Myocyte (in vitro differentiated cells): ENCODE data around the gene ITGA11. TPM values are rescaled to one million over a fixed set of nuclear protein-coding genes. Genes with fewer than 3 reads are reported as not detected.
A peak's percentile ranks its signal among the peaks of the same experiment; 100 is the strongest.

Experiments used
- DNase-seq: peaks from one replicate; pipeline ENCODE4 v3.0.0-alpha.2; 2012; ENCODE audit warnings: low read depth
- total RNA-seq: library from RNA; depleted of rRNA; stranded (reverse); fragments of >200 nt; gene quantifications from 2 replicates; pipeline ENCODE4 v1.2.3, GENCODE V29; 2014

Gene ITGA11
- total RNA-seq, 1 donor from 2014 or later: 29.2 TPM

- DNase-seq: no peak
Measured at GRCh38 chr15:68276668-68277067, 155.3 kb downstream of the ITGA11 start.

DNA sequence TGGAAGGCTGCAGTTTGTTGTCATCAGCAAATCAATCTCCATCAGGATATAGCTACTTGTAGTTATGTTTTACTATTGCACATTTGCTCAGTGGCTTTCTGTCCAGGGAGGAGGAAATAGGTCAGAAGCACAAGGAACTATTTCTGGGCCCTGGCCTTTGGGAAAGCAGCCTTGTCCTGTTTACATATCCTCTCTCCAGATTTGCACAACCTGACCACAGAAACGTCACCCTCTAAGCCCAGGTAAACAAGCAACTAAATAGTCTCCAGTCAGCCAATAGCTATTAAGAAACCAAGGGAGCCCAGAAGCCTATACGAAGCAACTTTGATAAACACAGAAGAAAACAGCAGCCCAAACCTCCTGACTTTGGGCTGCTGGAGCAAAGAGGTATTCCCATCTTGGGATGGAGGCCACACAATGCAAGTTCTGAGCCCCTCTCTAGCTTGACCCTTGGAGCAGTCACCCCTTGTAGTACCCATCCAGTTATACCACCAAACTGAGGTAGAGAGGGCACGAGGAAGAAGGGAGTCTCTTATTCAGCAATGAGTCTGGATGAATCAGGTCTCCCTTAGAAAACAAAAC lies 156.7 kb downstream of the ITGA11 start:
- DNase-seq: no peak

- DNase-seq: no peak
Measured at GRCh38 chr15:68274201-68274848, 157.6 kb downstream of the ITGA11 start.

DNA sequence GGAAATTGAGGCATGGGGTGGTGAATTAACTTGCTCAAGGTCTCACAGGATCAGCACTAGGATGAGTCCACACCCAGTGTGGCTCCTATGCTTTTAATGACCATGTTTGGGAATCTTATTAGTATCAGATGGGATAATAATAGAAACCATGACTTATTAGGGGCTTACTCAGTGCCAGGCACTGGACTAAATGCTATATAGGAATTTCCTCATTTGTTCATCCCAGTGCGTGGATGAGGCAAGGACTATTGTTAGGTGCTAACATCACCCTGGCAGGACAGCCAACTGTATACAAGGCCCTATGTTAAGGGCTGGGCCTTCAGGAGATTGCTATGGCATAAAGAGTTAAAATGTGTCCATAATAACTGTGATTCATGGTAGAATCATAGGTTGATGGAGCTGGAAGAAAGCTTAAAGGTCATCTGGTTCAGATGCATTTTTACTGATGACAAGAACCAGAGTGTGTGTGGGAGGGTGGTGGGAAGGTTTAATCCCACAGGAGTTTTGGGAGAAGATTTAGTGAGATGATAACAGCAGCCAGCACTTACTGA lies 159.2 kb downstream of the ITGA11 start:
- peak; percentile 44 for DNase-seq

DNA sequence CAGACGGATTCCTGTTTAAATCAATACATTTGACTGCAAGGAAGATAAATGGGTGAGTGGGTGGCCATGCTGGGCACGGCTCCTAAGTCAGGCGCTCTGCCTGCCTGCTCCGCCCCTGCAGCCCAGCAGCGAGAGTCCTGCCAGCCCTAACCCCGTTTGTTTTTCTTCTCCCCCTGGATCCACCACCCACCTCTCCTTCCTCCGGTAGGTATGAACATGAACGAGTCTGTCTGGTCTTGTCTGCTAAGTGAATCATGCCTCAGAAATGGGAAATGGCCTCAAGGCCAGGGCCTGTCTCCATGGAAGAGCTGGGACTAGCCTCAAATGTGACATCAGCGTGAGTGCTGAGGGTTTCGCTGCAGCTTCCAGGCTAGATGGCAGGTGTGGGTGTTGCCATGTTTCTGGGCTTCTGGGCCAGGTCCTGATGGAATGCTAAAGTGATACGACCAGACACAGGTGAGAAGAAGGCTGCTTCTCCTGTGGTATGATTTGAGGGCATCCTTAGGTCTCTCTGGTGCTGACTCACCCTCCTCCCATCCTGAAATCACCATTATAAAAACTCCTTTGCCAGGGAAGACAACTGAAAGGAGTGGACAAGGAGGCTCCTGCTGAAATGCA lies 160.0 kb downstream of the ITGA11 start:
- peak; percentile 70 for DNase-seq

- DNase-seq: no peak
Measured at GRCh38 chr15:68268405-68268804, 163.6 kb downstream of the ITGA11 start.

- DNase-seq: no peak
Measured at GRCh38 chr15:68265674-68266073, 166.3 kb downstream of the ITGA11 start.

DNA sequence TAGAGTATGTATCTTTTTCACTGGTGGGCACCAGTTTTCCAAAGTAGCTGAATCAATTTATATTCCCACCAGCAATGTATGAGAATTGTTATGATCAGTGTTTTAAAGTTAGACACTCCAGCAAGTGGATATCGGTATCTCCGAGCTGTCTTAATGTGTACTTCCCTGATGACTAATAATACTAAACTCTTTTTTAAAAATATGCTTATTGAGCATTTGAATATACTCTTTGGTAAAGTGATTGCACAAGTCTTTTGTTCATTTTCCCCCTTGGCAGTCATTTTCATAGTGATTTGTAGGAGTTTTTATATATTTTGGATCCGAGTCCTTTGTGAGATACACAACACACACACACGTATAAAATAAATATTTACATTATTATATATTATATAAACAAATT lies 166.9 kb downstream of the ITGA11 start:
- no peak for DNase-seq

- DNase-seq: no peak
Measured at GRCh38 chr15:68264282-68264681, 167.7 kb downstream of the ITGA11 start.

- no peak for DNase-seq
Measured at GRCh38 chr15:68262514-68263356, 169.2 kb downstream of the ITGA11 start.

DNA sequence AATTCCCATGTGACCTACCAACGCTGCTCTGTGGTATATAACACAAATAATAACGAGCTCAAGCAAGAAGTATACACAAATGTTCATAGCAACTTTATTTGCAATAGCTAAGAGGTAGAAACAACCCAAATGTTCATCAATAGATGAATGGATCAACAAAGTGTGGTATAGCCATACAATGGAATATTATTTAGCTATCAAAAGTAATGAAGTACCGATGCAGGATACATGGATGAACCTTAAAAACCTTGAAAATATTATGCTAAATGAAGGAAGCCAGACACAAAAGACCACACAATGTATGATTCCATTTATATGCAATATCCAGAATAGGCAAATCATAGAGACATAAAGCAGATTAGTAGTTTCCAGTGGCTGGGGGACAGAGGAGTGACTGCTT lies 170.0 kb downstream of the ITGA11 start:
- DNase-seq: no peak

DNA sequence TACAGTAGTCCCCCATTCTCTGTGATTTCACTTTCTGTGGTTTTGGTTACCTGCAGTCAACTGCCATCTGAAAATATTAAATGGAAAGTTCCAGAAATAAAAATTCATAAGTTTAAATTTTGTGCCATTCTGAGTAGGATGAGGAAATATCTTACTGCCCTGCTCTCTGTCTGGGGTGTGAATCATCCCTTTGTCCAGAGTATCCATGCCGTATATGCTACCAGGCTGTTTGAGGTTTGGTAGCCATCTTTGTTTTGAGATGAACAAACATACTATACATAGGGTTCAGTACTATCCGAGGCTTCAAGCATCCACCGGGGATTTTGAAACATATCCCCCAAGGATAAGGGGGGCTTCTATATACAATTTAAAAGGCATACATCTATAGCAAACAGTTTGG lies 170.7 kb downstream of the ITGA11 start:
- no peak for DNase-seq

GRCh38 chr15:68259883-68260282 lies 172.1 kb downstream of the ITGA11 start:
- DNase-seq: no peak

GRCh38 chr15:68258692-68259091 lies 173.3 kb downstream of the ITGA11 start:
- DNase-seq: peak; percentile 31

DNA sequence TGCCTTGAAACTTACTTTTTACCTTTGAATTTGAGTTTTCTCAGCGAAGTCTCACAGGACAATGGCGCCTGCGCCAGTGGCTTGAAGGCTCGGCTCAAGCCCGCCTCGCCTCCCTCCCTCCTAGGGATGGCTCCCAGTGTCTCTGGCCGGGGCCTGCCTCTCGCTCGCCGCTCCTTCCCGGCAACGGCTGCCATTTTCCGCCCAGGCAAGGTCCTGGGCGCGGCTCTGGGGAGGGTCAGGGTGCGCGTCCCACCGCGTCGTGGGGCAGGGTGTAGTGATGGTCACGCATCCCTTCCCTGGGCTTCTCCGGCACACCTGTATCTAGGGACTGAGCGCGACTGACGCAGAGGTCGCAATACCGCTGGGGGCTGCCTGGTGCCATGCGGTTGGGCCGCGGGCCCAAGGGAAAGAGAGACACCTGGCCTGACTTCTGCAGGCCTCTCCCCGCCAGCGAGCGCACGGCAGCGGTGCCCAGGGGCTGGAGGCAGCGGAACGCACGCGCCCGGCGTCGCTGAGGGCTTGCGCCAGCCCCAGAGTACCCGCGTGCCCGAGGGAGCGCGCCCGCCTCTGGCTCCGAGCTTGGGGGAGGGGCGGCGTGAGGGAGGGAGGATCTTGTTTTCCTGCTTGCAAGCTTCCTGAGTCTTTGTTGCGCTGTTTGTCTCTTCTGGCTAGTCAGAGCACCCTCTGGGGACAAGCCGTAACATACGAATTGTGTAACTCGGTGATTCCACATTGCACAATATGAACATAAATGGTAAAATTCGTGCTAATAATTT lies 175.1 kb downstream of the ITGA11 start:
- DNase-seq: peak; percentile 82

- peak; percentile 77 for DNase-seq
Measured at GRCh38 chr15:68252925-68253534, 178.9 kb downstream of the ITGA11 start.

GRCh38 chr15:68249058-68249713 lies 182.8 kb downstream of the ITGA11 start:
- no peak for DNase-seq
